HEK293 (cell line): Measurements from ENCODE around the gene KDM2B.

Experiments used
- CTCF ChIA-PET: fragments of 350-600 bp; formaldehyde crosslinking; extraction: SDS; loops from one replicate; lab custom pipeline; 2021; ENCODE audit warnings: antibody characterized with exemption; lab: Yijun Ruan, JAX
- POLR2A ChIA-PET: fragments of 300-600 bp; formaldehyde crosslinking; extraction: SDS; loops from one replicate; lab custom pipeline; 2020; ENCODE audit warnings: antibody characterized with exemption, inconsistent platforms; lab: Yijun Ruan, JAX
- H3K27ac ChIP-seq: fragments of 200-500 bp; sonication (Bioruptor generic); 2 replicates; pipeline ENCODE4 v1.5.1; 2014; ENCODE audit warnings: low read depth, low read length, control low read depth, inconsistent platforms; ENCODE audit errors: extremely low read depth
- H3K36me3 ChIP-seq, 2 experiments: fragments of 200-500 bp in 1 of 2; sonication (Bioruptor generic) in 1 of 2; 1 replicate in 1 of 2; 2 replicates in 1 of 2; pipeline ENCODE4 v1.5.1; 2014 to 2017; ENCODE audit warnings: inconsistent platforms in 2 of 2, low read length in 2 of 2; ENCODE audit not compliant: control insufficient read depth in 2 of 2, insufficient read depth in 1 of 2
- H3K4me1 ChIP-seq: fragments of 200-500 bp; sonication (Bioruptor generic); 2 replicates; pipeline ENCODE4 v1.5.1; 2014; ENCODE audit warnings: mild to moderate bottlenecking, low read length, inconsistent platforms; ENCODE audit not compliant: control insufficient read depth, insufficient read depth
- H3K4me3 ChIP-seq: 2 replicates; pipeline ENCODE4 v1.5.1; 2011; ENCODE audit warnings: low read depth, mild to moderate bottlenecking, control low read depth, low read length, moderate library complexity
- H3K9me3 ChIP-seq: fragments of 200-500 bp; sonication (Bioruptor generic); 2 replicates; pipeline ENCODE4 v1.5.1; 2014; ENCODE audit warnings: low read depth, low read length, inconsistent platforms; ENCODE audit not compliant: control insufficient read depth, insufficient read depth
- KLF9 ChIP-seq: fragments of 450-650 bp; formaldehyde crosslinking; IDR thresholded peaks from 2 replicates; pipeline ENCODE4 v1.5.1; 2016; ENCODE audit warnings: missing biosample characterization, missing genetic modification characterization, low read depth
- PRDM4 ChIP-seq: fragments of 450-650 bp; formaldehyde crosslinking; IDR thresholded peaks from 2 replicates; pipeline ENCODE4 v1.5.1; 2017; ENCODE audit warnings: missing biosample characterization, missing genetic modification characterization
- SCRT1 ChIP-seq: fragments of 450-650 bp; formaldehyde crosslinking; IDR thresholded peaks from 2 replicates; pipeline ENCODE4 v1.5.1; 2016; ENCODE audit warnings: missing biosample characterization, missing genetic modification characterization, borderline replicate concordance
- WT1 ChIP-seq: fragments of 450-650 bp; formaldehyde crosslinking; IDR thresholded peaks from 2 replicates; pipeline ENCODE4 v1.5.1; 2016; ENCODE audit warnings: missing biosample characterization, missing genetic modification characterization
- ZBTB17 ChIP-seq: fragments of 450-650 bp; formaldehyde crosslinking; IDR thresholded peaks from 2 replicates; pipeline ENCODE4 v1.5.1; 2016; ENCODE audit warnings: missing biosample characterization, missing genetic modification characterization
- ZFP41 ChIP-seq: fragments of 450-650 bp; formaldehyde crosslinking; IDR thresholded peaks from 2 replicates; pipeline ENCODE4 v1.5.1; 2016; ENCODE audit warnings: missing biosample characterization, missing genetic modification characterization, borderline replicate concordance
- ZNF19 ChIP-seq: fragments of 450-650 bp; formaldehyde crosslinking; IDR thresholded peaks from 2 replicates; pipeline ENCODE4; 2016; ENCODE audit warnings: missing biosample characterization, missing genetic modification characterization, low read depth
- ZNF600 ChIP-seq: fragments of 450-650 bp; formaldehyde crosslinking; IDR thresholded peaks from 2 replicates; pipeline ENCODE4 v1.5.1; 2016; ENCODE audit warnings: missing biosample characterization, missing genetic modification characterization
- ZNF624 ChIP-seq: fragments of 450-650 bp; formaldehyde crosslinking; IDR thresholded peaks from 2 replicates; pipeline ENCODE4 v1.5.1; 2017; ENCODE audit warnings: missing biosample characterization, missing genetic modification characterization
- ZNF664 ChIP-seq: fragments of 450-650 bp; formaldehyde crosslinking; IDR thresholded peaks from 2 replicates; pipeline ENCODE4 v1.5.1; 2016; ENCODE audit warnings: missing biosample characterization, missing genetic modification characterization
- ZNF791 ChIP-seq: fragments of 450-650 bp; formaldehyde crosslinking; IDR thresholded peaks from 2 replicates; pipeline ENCODE4 v1.5.1; 2016; ENCODE audit warnings: missing biosample characterization, missing genetic modification characterization

KDM2B gene

GRCh38 chr12:121600702-121601336 is 20.0 kb upstream of the KDM2B start:
- H3K9me3 ChIP-seq: no peaks in the 10 kb centered on the region
- H3K27ac ChIP-seq: no peak overlapping the region
- no peaks in the 10 kb centered on the region for H3K36me3 ChIP-seq
- H3K4me3 ChIP-seq: no peak overlapping the region
- POLR2A ChIA-PET: interaction anchor here (0.6 kb wide), 1 partner anchor 1144 kb away, joined by 3 read pairs; no protein-coding TSS in a partner anchor
- CTCF ChIA-PET: interaction anchor here (0.6 to 2.1 kb wide), 4 partner anchors 18 to 194 kb away, joined by 3 to 8 read pairs (median 4); no protein-coding TSS in a partner anchor
- TF ChIP-seq ZNF664 (tag by site-specific recombination): 0 out of 2 replicates have a peak, but pooled peaks have one; percentile 17
- no peak for TF ChIP-seq WT1
- H3K4me1 ChIP-seq: no peaks in the 10 kb centered on the region

GRCh38 chr12:121596526-121596925 is 15.7 kb upstream of the KDM2B start:
- Histone ChIP-seq H3K9me3 (no peaks in the 10 kb centered on the region), H3K27ac (no peak overlapping the region), H3K4me1 (no peaks in the 10 kb centered on the region), H3K4me3 (no peak overlapping the region), H3K36me3 (peaks cover 0 to 4% of the 10 kb centered on the region in 2 experiments; a peak in 2 of 3 replicates)
- TF ChIP-seq ZNF624: no peak
- no peak for TF ChIP-seq PRDM4 (tag by site-specific recombination)
- no peak for TF ChIP-seq ZNF791
- TF ChIP-seq ZFP41 (tag by site-specific recombination): no peak
- ChIA-PET CTCF (interaction anchor here (1.0 kb wide), 1 partner anchor 29 kb away, joined by 5 read pairs; no protein-coding TSS in a partner anchor), POLR2A (no interaction called here)

GRCh38 chr12:121595520-121595919 is 14.7 kb upstream of the KDM2B start:
- ChIA-PET CTCF (interaction anchor here (0.6 to 1.2 kb wide), 2 partner anchors 27 to 89 kb away, joined by 3 to 4 read pairs; no protein-coding TSS in a partner anchor), POLR2A (no interaction called here)
- H3K9me3 ChIP-seq: no peaks in the 10 kb centered on the region
- no peak overlapping the region for H3K27ac ChIP-seq
- H3K4me3 ChIP-seq: no peak overlapping the region
- H3K4me1 ChIP-seq: no peaks in the 10 kb centered on the region; the same call in 1 of the 2 replicates
- H3K36me3 ChIP-seq: peaks cover 0 to 4% of the 10 kb centered on the region in 2 experiments; a peak in 2 of 3 replicates
- TF ChIP-seq ZBTB17 (tag by site-specific recombination) (peak; percentile 80), KLF9 (tag by site-specific recombination) (no peak)
- TF ChIP-seq, all 188 proteins: peak for 1

GRCh38 chr12:121592320-121592719 is 11.5 kb upstream of the KDM2B start:
- ChIA-PET POLR2A (no interaction called here), CTCF (no interaction called here)
- TF ChIP-seq ZNF19 (tag by site-specific recombination) (no peak), ZNF600 (0 out of 2 replicates have a peak, but pooled peaks have one; percentile 50), SCRT1 (tag by site-specific recombination) (no peak)
- Histone ChIP-seq H3K4me1 (no peaks in the 10 kb centered on the region; the same call in 1 of the 2 replicates), H3K36me3 (peaks cover 0 to 4% of the 10 kb centered on the region in 2 experiments; a peak in 2 of 3 replicates), H3K9me3 (no peaks in the 10 kb centered on the region), H3K4me3 (no peak overlapping the region), H3K27ac (no peak overlapping the region)
